Fibroblast of skin of abdomen (primary cell): ENCODE results near the gene GLIPR1L2.

Source experiments
- DNase-seq: peaks from one replicate; pipeline ENCODE4 v3.0.0-alpha.2; 2013

GLIPR1L2 gene

DNA sequence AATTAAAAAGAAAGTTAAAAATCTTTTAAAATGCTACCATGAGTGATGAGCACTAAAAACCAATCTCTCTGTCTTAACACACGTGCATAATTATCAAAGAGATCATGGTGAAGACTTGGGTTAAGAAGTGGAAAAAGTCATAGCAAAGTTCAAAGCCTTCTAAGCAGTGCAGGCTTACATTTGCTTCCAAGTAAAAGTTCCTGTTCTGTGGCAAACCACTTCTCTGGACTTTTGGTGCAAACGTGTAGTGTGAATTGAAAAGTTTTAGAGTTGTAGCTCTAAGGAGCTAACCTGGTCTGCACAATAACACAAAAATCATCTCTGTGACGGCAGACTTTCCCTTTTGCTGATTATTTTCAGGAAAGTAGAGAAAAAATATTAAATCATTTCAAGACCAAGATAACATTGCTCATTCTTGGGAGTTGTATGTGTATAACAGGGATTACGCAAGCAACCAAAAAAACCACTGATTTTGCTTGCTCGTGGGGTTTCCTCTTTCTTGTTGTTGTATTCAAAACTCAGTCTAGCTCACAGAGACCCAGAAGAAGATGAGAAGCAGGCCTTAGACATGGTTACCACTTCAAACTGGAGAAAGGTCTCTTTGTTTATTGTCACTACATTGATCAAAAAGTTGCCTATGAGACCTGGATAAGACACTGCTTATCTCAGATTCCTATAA, 87.4 kb downstream of the GLIPR1L2 start:
- peak; percentile 70 for DNase-seq

DNA sequence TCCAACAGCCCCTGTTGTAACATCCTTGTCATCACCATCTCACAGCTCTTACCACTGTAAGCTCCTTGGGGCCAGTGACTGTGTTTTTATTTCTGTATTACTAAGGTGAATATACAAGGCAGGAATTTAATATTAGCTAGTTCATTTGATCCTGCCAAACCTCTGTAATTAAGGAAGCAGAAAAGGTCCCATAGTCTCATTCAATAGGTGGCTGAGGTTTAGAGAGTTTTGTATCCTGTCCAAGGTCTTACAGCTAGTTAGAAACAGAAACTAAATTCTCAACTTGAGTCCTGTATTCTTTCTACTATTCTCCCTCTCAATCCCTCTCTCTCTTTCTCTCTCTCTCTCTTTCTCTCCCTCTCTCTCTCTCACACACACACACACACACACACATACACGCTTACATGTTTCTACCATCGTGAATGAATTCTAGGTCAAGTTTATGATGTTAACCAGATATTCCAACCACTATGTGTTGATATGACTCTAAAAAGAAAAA, 89.1 kb downstream of the GLIPR1L2 start:
- peak; percentile 74 for DNase-seq

DNA sequence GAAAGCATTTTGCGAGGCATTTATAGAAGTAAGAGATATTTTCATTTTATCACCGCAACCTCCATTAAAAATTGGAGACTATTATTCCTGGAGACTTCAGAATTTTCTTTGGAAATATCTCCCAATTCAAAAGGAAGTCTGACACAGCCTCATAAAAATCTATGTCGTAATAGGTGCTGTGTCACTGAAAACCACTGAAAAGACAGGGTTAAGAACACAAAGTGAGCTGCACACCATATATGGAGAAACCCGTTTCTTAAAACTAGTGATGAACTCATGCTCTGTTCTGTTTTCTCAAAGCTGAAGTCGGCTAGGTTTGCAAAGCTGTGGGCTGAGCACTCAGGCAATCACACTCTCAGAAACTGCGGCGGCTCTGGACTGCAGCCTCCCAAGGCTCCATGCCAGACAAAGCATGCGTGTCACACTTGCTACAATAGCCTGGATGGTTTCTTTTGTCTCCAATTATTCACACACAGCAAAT, 89.6 kb downstream of the GLIPR1L2 start, which contains the start of gene GLIPR1:
Gene GLIPR1 (plus strand): TSS at position 287 of the 481 bp plus-strand sequence. CDS start 126 bp downstream, at position 413.
- peak; percentile 99 for DNase-seq

DNA sequence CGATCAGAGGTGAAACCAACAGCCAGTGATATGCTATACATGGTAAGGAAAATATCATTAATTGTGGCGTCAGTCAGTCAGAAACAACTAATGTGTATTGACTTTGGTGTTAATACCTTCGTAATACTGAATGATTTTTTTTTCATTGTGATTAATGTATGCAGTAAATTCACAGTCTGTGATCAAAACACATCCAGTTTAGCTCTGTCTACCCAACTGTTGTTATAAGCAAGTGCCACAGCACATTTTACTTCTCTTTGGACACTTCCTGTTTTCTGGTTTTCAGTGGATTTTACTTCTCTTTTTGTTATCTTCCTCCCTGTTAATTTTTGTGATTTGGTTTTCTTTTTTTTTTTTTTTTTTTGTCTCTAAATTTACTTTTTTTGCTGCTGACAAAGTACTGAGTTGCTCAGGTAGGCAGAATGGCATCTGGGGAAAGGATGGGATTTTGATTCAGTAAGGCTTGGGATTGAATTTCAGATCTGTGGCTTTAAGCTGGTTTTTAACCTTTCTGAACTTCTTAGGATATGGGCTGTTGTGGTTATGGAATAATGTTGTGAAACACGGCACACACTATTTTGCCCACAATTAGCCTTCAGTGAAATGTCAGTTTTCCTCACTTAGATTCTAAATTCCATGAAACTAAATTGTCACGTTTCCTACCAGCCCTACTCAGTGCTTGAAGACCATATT, 90.3 kb downstream of the GLIPR1L2 start:
- DNase-seq = peak; percentile 17

DNA sequence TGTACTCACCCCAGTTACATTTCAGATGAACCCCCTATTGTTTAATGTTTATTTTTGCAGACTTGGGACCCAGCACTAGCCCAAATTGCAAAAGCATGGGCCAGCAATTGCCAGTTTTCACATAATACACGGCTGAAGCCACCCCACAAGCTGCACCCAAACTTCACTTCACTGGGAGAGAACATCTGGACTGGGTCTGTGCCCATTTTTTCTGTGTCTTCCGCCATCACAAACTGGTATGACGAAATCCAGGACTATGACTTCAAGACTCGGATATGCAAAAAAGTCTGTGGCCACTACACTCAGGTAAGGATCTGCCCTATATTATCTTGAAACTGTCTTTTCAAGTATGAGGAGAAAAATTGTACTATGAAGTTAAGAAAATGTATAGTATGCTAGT, 90.9 kb downstream of the GLIPR1L2 start:
- peak; percentile 64 for DNase-seq
